HG03558 (cell line): ENCODE measurements around the gene SDE2.
A peak's percentile ranks its signal among the peaks of the same experiment; 100 is the strongest.
"Not testable (repeated sequence)": the region's sequence is repeated elsewhere in the genome, so short reads cannot be mapped to it uniquely, and the experiment has no call there.

Source experiments
- ATAC-seq: cut with Tn5 transposase; IDR thresholded peaks from one replicate; pipeline ENCODE4 v1.9.1; 2021; ENCODE audit warnings: moderate number of reproducible peaks; ENCODE audit not compliant: unreplicated experiment; ENCODE audit errors: extremely low read depth

SDE2 gene

GRCh38 chr1:226007126-226007892, 8.2 kb upstream of the SDE2 start:
- not testable (repeated sequence) for ATAC-seq

GRCh38 chr1:226006686-226007085, 7.5 kb upstream of the SDE2 start:
- no peak for ATAC-seq

- ATAC-seq: no peak
Observed at GRCh38 chr1:226004396-226004795, 5.3 kb upstream of the SDE2 start.

GRCh38 chr1:226003502-226004170, 4.5 kb upstream of the SDE2 start:
- no peak for ATAC-seq

- no peak for ATAC-seq
Observed at GRCh38 chr1:226002667-226003501, 3.7 kb upstream of the SDE2 start.

- no peak for ATAC-seq
Observed at GRCh38 chr1:226001963-226002666, 3.0 kb upstream of the SDE2 start.

GRCh38 chr1:226001088-226001487, 1.9 kb upstream of the SDE2 start:
- ATAC-seq: no peak

- not testable (repeated sequence) for ATAC-seq
Observed at GRCh38 chr1:226000493-226001081, 1.4 kb upstream of the SDE2 start.

- ATAC-seq: peak; percentile 21
Observed at GRCh38 chr1:225999912-226000337, 782 bp upstream of the SDE2 start.

- no peak for ATAC-seq
Observed at GRCh38 chr1:225998560-225999226, 450 bp downstream of the SDE2 start.

GRCh38 chr1:225996946-225997545, 2.1 kb downstream of the SDE2 start:
- ATAC-seq: no peak

- ATAC-seq: no peak
Observed at GRCh38 chr1:225995919-225996864, 3.0 kb downstream of the SDE2 start.

GRCh38 chr1:225990705-225991464, 8.3 kb downstream of the SDE2 start:
- no peak for ATAC-seq

GRCh38 chr1:225987491-225988316, 11.4 kb downstream of the SDE2 start:
- ATAC-seq: no peak

GRCh38 chr1:225981714-225982113, 17.4 kb downstream of the SDE2 start:
- no peak for ATAC-seq
